Neural progenitor cell (in vitro differentiated cells): Measurements from ENCODE around the gene SHTN1. TPM values are rescaled to one million over a fixed set of nuclear protein-coding genes. Genes with fewer than 3 reads are reported as not detected.

Experiments
- DNase-seq: peaks from one replicate; pipeline ENCODE4 v3.0.0-alpha.2; 2016; ENCODE audit warnings: low spot score
- H2AFZ ChIP-seq: fragments of 200-600 bp; sonication (generic); replicated peaks from 2 replicates; pipeline ENCODE4 v1.6.1; 2016; ENCODE audit warnings: antibody characterized with exemption
- H3F3A ChIP-seq: fragments of 200-600 bp; sonication (generic); 2 replicates; pipeline ENCODE4 v1.6.1; 2016; ENCODE audit warnings: antibody characterized with exemption, low read depth
- H3K27ac ChIP-seq: fragments of 200-600 bp; sonication (generic); 2 replicates; pipeline ENCODE4 v1.5.1; 2016; ENCODE audit warnings: mild to moderate bottlenecking
- H3K27me3 ChIP-seq: fragments of 200-600 bp; sonication (generic); 2 replicates; pipeline ENCODE4 v1.6.1; 2016; ENCODE audit warnings: mild to moderate bottlenecking, moderate library complexity
- H3K36me3 ChIP-seq: fragments of 200-600 bp; sonication (generic); 2 replicates; pipeline ENCODE4 v1.5.1; 2016
- H3K4me1 ChIP-seq: fragments of 200-600 bp; sonication (generic); 2 replicates; pipeline ENCODE4 v1.6.1; 2016; ENCODE audit warnings: mixed run types
- H3K4me2 ChIP-seq: fragments of 200-600 bp; sonication (generic); 2 replicates; pipeline ENCODE4 v1.6.1; 2016
- H3K4me3 ChIP-seq: fragments of 200-600 bp; sonication (generic); 2 replicates; pipeline ENCODE4 v1.5.1; 2016
- H3K79me2 ChIP-seq: fragments of 200-600 bp; sonication (generic); 2 replicates; pipeline ENCODE4 v1.6.1; 2016; ENCODE audit warnings: low read depth
- H3K9ac ChIP-seq: fragments of 200-600 bp; sonication (generic); 2 replicates; pipeline ENCODE4 v1.6.1; 2016
- H3K9me3 ChIP-seq: fragments of 200-600 bp; sonication (generic); 2 replicates; pipeline ENCODE4 v1.5.1; 2016; ENCODE audit warnings: low read depth
- H4K20me1 ChIP-seq: fragments of 200-600 bp; sonication (generic); 2 replicates; pipeline ENCODE4 v1.6.1; 2016; ENCODE audit warnings: low read depth
- H3K27ac Mint-ChIP-seq: 3 replicates; pipeline ENCODE4 v1.8.0; 2021; ENCODE audit warnings: mixed read lengths
- H3K27me3 Mint-ChIP-seq: 2 replicates; pipeline ENCODE4 v1.8.0; 2022; ENCODE audit warnings: low read depth, mild to moderate bottlenecking, inconsistent platforms, moderate library complexity, mixed read lengths; ENCODE audit not compliant: insufficient read depth
- H3K36me3 Mint-ChIP-seq: 3 replicates; pipeline ENCODE4 v1.8.0; 2021; ENCODE audit warnings: mixed read lengths
- H3K4me1 Mint-ChIP-seq: 3 replicates; pipeline ENCODE4 v1.8.0; 2021; ENCODE audit warnings: mixed read lengths
- H3K4me3 Mint-ChIP-seq: 3 replicates; pipeline ENCODE4 v1.8.0; 2021; ENCODE audit warnings: mild to moderate bottlenecking, moderate library complexity, mixed read lengths
- H3K9me3 Mint-ChIP-seq: 3 replicates; pipeline ENCODE4 v1.8.0; 2020; ENCODE audit warnings: mixed read lengths
- EZH2 ChIP-seq: fragments of 200-600 bp; sonication (generic); IDR thresholded peaks from 2 replicates; pipeline ENCODE4 v1.6.1; 2017; ENCODE audit warnings: antibody characterized with exemption, mild to moderate bottlenecking, moderate library complexity
- EZH2phosphoT487 ChIP-seq: fragments of 200-600 bp; sonication (generic); IDR thresholded peaks from 2 replicates; pipeline ENCODE4 v1.6.1; 2017; ENCODE audit warnings: antibody characterized with exemption
- total RNA-seq: library from RNA; depleted of rRNA; stranded (reverse); fragments of >200 nt; gene quantifications from 2 replicates; pipeline ENCODE4 v1.2.3, GENCODE V29; 2015; ENCODE audit warnings: low replicate concordance
- TF ChIP-seq, protein P1 (sequence below): fragments of 200-600 bp; sonication (generic); IDR thresholded peaks from 2 replicates; pipeline ENCODE4 v1.5.1; 2017; ENCODE audit warnings: antibody characterized with exemption, mild to moderate bottlenecking

Gene SHTN1
- total RNA-seq, 1 donor from 2014 or later = 17.3 TPM

- Mint-ChIP-seq H3K4me3 (no peak overlapping the region), H3K27me3 (no peaks in the 10 kb centered on the region), H3K9me3 (peaks cover 2% of the 10 kb centered on the region), H3K4me1 (peaks cover 17% of the 10 kb centered on the region), H3K36me3 (peaks cover 2% of the 10 kb centered on the region), H3K27ac (no peak overlapping the region)
- peaks cover 17% of the 10 kb centered on the region for H3K4me1 ChIP-seq
- no peak overlapping the region for H3K9ac ChIP-seq
- H3F3A ChIP-seq = peaks cover 5% of the 10 kb centered on the region
- no peaks in the 10 kb centered on the region for H3K36me3 ChIP-seq
- H3K27me3 ChIP-seq = no peaks in the 10 kb centered on the region
- TF ChIP-seq EZH2 (no peak), EZH2phosphoT487 (no peak)
- TF ChIP-seq, protein P1, sequence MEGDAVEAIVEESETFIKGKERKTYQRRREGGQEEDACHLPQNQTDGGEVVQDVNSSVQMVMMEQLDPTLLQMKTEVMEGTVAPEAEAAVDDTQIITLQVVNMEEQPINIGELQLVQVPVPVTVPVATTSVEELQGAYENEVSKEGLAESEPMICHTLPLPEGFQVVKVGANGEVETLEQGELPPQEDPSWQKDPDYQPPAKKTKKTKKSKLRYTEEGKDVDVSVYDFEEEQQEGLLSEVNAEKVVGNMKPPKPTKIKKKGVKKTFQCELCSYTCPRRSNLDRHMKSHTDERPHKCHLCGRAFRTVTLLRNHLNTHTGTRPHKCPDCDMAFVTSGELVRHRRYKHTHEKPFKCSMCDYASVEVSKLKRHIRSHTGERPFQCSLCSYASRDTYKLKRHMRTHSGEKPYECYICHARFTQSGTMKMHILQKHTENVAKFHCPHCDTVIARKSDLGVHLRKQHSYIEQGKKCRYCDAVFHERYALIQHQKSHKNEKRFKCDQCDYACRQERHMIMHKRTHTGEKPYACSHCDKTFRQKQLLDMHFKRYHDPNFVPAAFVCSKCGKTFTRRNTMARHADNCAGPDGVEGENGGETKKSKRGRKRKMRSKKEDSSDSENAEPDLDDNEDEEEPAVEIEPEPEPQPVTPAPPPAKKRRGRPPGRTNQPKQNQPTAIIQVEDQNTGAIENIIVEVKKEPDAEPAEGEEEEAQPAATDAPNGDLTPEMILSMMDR = no peak
- no peaks in the 10 kb centered on the region for H3K9me3 ChIP-seq
- H3K4me2 ChIP-seq = no peak overlapping the region
- no peak overlapping the region for H3K27ac ChIP-seq
- H4K20me1 ChIP-seq = no peaks in the 10 kb centered on the region
- H2AFZ ChIP-seq = no peak overlapping the region
- no peak overlapping the region for H3K4me3 ChIP-seq
- DNase-seq = no peak
- H3K79me2 ChIP-seq = no peaks in the 10 kb centered on the region
Observed at GRCh38 chr10:116868198-116868676, 136.8 kb downstream of the SHTN1 start.

- H3K4me3 Mint-ChIP-seq = no peak overlapping the region
- no peak for DNase-seq
- Histone ChIP-seq H3K27me3 (no peaks in the 10 kb centered on the region), H3K9me3 (no peaks in the 10 kb centered on the region), H4K20me1 (no peaks in the 10 kb centered on the region), H3K27ac (no peak overlapping the region), H3K4me2 (no peak overlapping the region), H3F3A (no peaks in the 10 kb centered on the region), H3K36me3 (no peaks in the 10 kb centered on the region), H3K9ac (no peak overlapping the region), H2AFZ (no peak overlapping the region), H3K4me1 (peaks cover 13% of the 10 kb centered on the region), H3K79me2 (no peaks in the 10 kb centered on the region), H3K4me3 (no peak overlapping the region)
- H3K4me1 Mint-ChIP-seq = peaks cover 13% of the 10 kb centered on the region
- no peaks in the 10 kb centered on the region for H3K9me3 Mint-ChIP-seq
- H3K36me3 Mint-ChIP-seq = no peaks in the 10 kb centered on the region
- TF ChIP-seq EZH2 = no peak
- TF ChIP-seq, protein P1 = no peak
- TF ChIP-seq EZH2phosphoT487 = no peak
- H3K27ac Mint-ChIP-seq = no peak overlapping the region
- H3K27me3 Mint-ChIP-seq = no peaks in the 10 kb centered on the region
Observed at GRCh38 chr10:116866987-116867595, 137.9 kb downstream of the SHTN1 start.

- no peak overlapping the region for H3K4me2 ChIP-seq
- no peak overlapping the region for H3K27ac Mint-ChIP-seq
- no peak for DNase-seq
- no peaks in the 10 kb centered on the region for H3K27me3 ChIP-seq
- no peaks in the 10 kb centered on the region for H3K9me3 ChIP-seq
- no peak overlapping the region for H3K4me3 Mint-ChIP-seq
- H3K4me1 ChIP-seq = peaks cover 13% of the 10 kb centered on the region
- H4K20me1 ChIP-seq = no peaks in the 10 kb centered on the region
- no peaks in the 10 kb centered on the region for H3F3A ChIP-seq
- H3K79me2 ChIP-seq = no peaks in the 10 kb centered on the region
- peaks cover 13% of the 10 kb centered on the region for H3K4me1 Mint-ChIP-seq
- no peaks in the 10 kb centered on the region for H3K27me3 Mint-ChIP-seq
- no peaks in the 10 kb centered on the region for H3K36me3 ChIP-seq
- no peaks in the 10 kb centered on the region for H3K36me3 Mint-ChIP-seq
- no peak overlapping the region for H2AFZ ChIP-seq
- no peak overlapping the region for H3K9ac ChIP-seq
- H3K9me3 Mint-ChIP-seq = no peaks in the 10 kb centered on the region
- TF ChIP-seq EZH2 = no peak
- TF ChIP-seq EZH2phosphoT487 = no peak
- TF ChIP-seq, protein P1 = no peak
- no peak overlapping the region for H3K4me3 ChIP-seq
- no peak overlapping the region for H3K27ac ChIP-seq
Observed at GRCh38 chr10:116866066-116866465, 138.9 kb downstream of the SHTN1 start.
